ENCODE results near the gene GLCE.

- TF ChIP-seq POLR2AphosphoS5 (IDR thresholded peaks at IDR 0.05) (no peak), POLR2A (IDR thresholded peaks at IDR 0.05) (no peak)
Measured at GRCh38 chr15:69121198-69121828, 39.1 kb upstream of the GLCE start.
